HFFc6 (cell line): ENCODE data around the gene CDH7. TPM values are rescaled to one million over a fixed set of nuclear protein-coding genes. Genes with fewer than 3 reads are reported as not detected.

ENCODE experiments used
- DNase-seq: peaks from one replicate; pipeline ENCODE4 v3.0.0-alpha.2; 2018
- H3K27ac Mint-ChIP-seq: 2 replicates; pipeline ENCODE4 v1.8.0; 2020; ENCODE audit warnings: mild to moderate bottlenecking, mixed read lengths
- H3K27me3 Mint-ChIP-seq: 2 replicates; pipeline ENCODE4 v1.8.0; 2021; ENCODE audit warnings: mild to moderate bottlenecking, moderate library complexity, mixed read lengths; ENCODE audit not compliant: insufficient read depth
- H3K36me3 Mint-ChIP-seq: 2 replicates; pipeline ENCODE4 v1.8.0; 2021; ENCODE audit warnings: low read depth, mixed read lengths
- H3K4me1 Mint-ChIP-seq: 2 replicates; pipeline ENCODE4 v1.8.0; 2020; ENCODE audit warnings: low read depth, mixed read lengths
- H3K4me3 Mint-ChIP-seq: 2 replicates; pipeline ENCODE4 v1.8.0; 2020; ENCODE audit warnings: mild to moderate bottlenecking, moderate library complexity, mixed read lengths
- H3K9me3 Mint-ChIP-seq: 2 replicates; pipeline ENCODE4 v1.8.0; 2020; ENCODE audit warnings: mild to moderate bottlenecking, mixed read lengths
- CTCF ChIP-seq: fragments of 200-600 bp; sonication (generic); IDR thresholded peaks from 2 replicates; pipeline ENCODE4 v1.5.0; 2021; ENCODE audit warnings: antibody characterized with exemption, mild to moderate bottlenecking
- total RNA-seq, 6 experiments: library from RNA; stranded (reverse); fragmentation: NEBNext Ultra II Directional; extraction: Animal tissue kit (Norgen Biotek cat#: 25700); gene quantifications; 2 replicates in 1 of 6; 3 replicates in 5 of 6; pipeline ENCODE4 v1.2.3, GENCODE V29; 2021

CDH7 gene
- total RNA-seq, 6 experiments from 2014 or later = not detected

- DNase-seq = no peak
- no peak overlapping the region for H3K4me3 Mint-ChIP-seq
- peaks cover 2% of the 10 kb centered on the region for H3K27me3 Mint-ChIP-seq
- peaks cover 28% of the 10 kb centered on the region for H3K9me3 Mint-ChIP-seq
- H3K36me3 Mint-ChIP-seq = no peaks in the 10 kb centered on the region; the same call in 1 of the 2 replicates
- no peak overlapping the region for H3K27ac Mint-ChIP-seq
- no peak for TF ChIP-seq CTCF
- H3K4me1 Mint-ChIP-seq = no peaks in the 10 kb centered on the region
These were observed 971 bp upstream of the CDH7 start for GRCh38 chr18:65749841-65750240.

GRCh38 chr18:65751155-65752085, 608 bp downstream of the CDH7 start:
- no peak overlapping the region for H3K27ac Mint-ChIP-seq

GRCh38 chr18:65752625-65753325, 2.0 kb downstream of the CDH7 start:
- no peaks in the 10 kb centered on the region; the same call in 1 of the 2 replicates for H3K36me3 Mint-ChIP-seq
- no peak overlapping the region for H3K27ac Mint-ChIP-seq
- H3K4me1 Mint-ChIP-seq = no peaks in the 10 kb centered on the region
- H3K4me3 Mint-ChIP-seq = no peak overlapping the region
- DNase-seq = no peak
- H3K9me3 Mint-ChIP-seq = peaks cover 29% of the 10 kb centered on the region
- TF ChIP-seq CTCF = no peak
- no peaks in the 10 kb centered on the region; the same call in 1 of the 2 replicates for H3K27me3 Mint-ChIP-seq

More at GRCh38 chr18:65751155-65752085, 608 bp downstream of the CDH7 start:
- DNase-seq = no peak
- no peak for TF ChIP-seq CTCF
- Mint-ChIP-seq H3K36me3 (no peaks in the 10 kb centered on the region; the same call in 1 of the 2 replicates), H3K4me3 (no peak overlapping the region), H3K27me3 (no peaks in the 10 kb centered on the region; the same call in 1 of the 2 replicates), H3K4me1 (no peaks in the 10 kb centered on the region), H3K9me3 (peaks cover 28% of the 10 kb centered on the region)

- no peak overlapping the region for H3K4me3 Mint-ChIP-seq
- H3K27ac Mint-ChIP-seq = no peak overlapping the region
- no peaks in the 10 kb centered on the region; the same call in 1 of the 2 replicates for H3K36me3 Mint-ChIP-seq
- no peak for TF ChIP-seq CTCF
- no peaks in the 10 kb centered on the region; the same call in 1 of the 2 replicates for H3K27me3 Mint-ChIP-seq
- peaks cover 29% of the 10 kb centered on the region for H3K9me3 Mint-ChIP-seq
- no peaks in the 10 kb centered on the region for H3K4me1 Mint-ChIP-seq
- no peak for DNase-seq
These were observed 2.7 kb downstream of the CDH7 start for GRCh38 chr18:65753520-65753919.

- Mint-ChIP-seq H3K9me3 (peaks cover 23% of the 10 kb centered on the region), H3K4me3 (no peak overlapping the region), H3K36me3 (no peaks in the 10 kb centered on the region; the same call in 1 of the 2 replicates), H3K27me3 (no peaks in the 10 kb centered on the region; the same call in 1 of the 2 replicates), H3K4me1 (no peaks in the 10 kb centered on the region), H3K27ac (no peak overlapping the region)
- DNase-seq = no peak
- TF ChIP-seq CTCF = no peak
These were observed 3.3 kb downstream of the CDH7 start for GRCh38 chr18:65754121-65754520.
